Central memory CD4-positive, alpha-beta T cell (primary cell): ENCODE results near the gene RSAD1.
"Not testable (repeated sequence)": the region's sequence is repeated elsewhere in the genome, so short reads cannot be mapped to it uniquely, and the experiment has no call there.

Experiments used
- DNase-seq: peaks from one replicate; pipeline ENCODE4 v3.0.0; 2022

The RSAD1 gene

GRCh38 chr17:50458701-50459676, 19.7 kb upstream of the RSAD1 start:
- DNase-seq = no peak

GRCh38 chr17:50459756-50460155, 18.9 kb upstream of the RSAD1 start:
- no peak for DNase-seq

GRCh38 chr17:50460831-50461526, 17.7 kb upstream of the RSAD1 start:
- no peak for DNase-seq

GRCh38 chr17:50461550-50462132, 17.0 kb upstream of the RSAD1 start:
- DNase-seq = no peak

GRCh38 chr17:50462446-50462845, 16.2 kb upstream of the RSAD1 start:
- no peak for DNase-seq

GRCh38 chr17:50464121-50464520, 14.5 kb upstream of the RSAD1 start:
- no peak for DNase-seq

- DNase-seq = no peak
Measured at GRCh38 chr17:50464736-50465135, 13.9 kb upstream of the RSAD1 start.

GRCh38 chr17:50465171-50465570, 13.5 kb upstream of the RSAD1 start:
- DNase-seq = no peak

- no peak for DNase-seq
Measured at GRCh38 chr17:50465635-50466034, 13.0 kb upstream of the RSAD1 start.

- DNase-seq = no peak
Measured at GRCh38 chr17:50466371-50467113, 12.1 kb upstream of the RSAD1 start.

GRCh38 chr17:50467114-50467854, 11.4 kb upstream of the RSAD1 start:
- no peak for DNase-seq

- no peak for DNase-seq
Measured at GRCh38 chr17:50467855-50468303, 10.8 kb upstream of the RSAD1 start.

- no peak for DNase-seq
Measured at GRCh38 chr17:50468304-50469207, 10.1 kb upstream of the RSAD1 start, which contains the start of gene CHAD. CHAD (minus strand) TSS chr17:50468880; CDS start chr17:50468813, 67 bp downstream.

- no peak for DNase-seq
Measured at GRCh38 chr17:50469208-50469605, 9.5 kb upstream of the RSAD1 start.

- DNase-seq = no peak
Measured at GRCh38 chr17:50469671-50470305, 8.9 kb upstream of the RSAD1 start.

GRCh38 chr17:50470426-50470825, 8.2 kb upstream of the RSAD1 start:
- DNase-seq = no peak

- no peak for DNase-seq
Measured at GRCh38 chr17:50471009-50471905, 7.4 kb upstream of the RSAD1 start.

GRCh38 chr17:50472286-50472685, 6.4 kb upstream of the RSAD1 start:
- no peak for DNase-seq

- not testable (repeated sequence) for DNase-seq
Measured at GRCh38 chr17:50472761-50473161, 5.9 kb upstream of the RSAD1 start.
